ENCODE results near the gene PTCD1. TPM values are rescaled to one million over a fixed set of nuclear protein-coding genes. Genes with fewer than 3 reads are reported as not detected.

Gene PTCD1
- total and polyA plus RNA-seq, 9 of the 15 experiments (the other 6 are each of a cell fraction or from before 2014, with no cell fraction given): 0.46 to 17.1 (median 6.2) TPM

DNA sequence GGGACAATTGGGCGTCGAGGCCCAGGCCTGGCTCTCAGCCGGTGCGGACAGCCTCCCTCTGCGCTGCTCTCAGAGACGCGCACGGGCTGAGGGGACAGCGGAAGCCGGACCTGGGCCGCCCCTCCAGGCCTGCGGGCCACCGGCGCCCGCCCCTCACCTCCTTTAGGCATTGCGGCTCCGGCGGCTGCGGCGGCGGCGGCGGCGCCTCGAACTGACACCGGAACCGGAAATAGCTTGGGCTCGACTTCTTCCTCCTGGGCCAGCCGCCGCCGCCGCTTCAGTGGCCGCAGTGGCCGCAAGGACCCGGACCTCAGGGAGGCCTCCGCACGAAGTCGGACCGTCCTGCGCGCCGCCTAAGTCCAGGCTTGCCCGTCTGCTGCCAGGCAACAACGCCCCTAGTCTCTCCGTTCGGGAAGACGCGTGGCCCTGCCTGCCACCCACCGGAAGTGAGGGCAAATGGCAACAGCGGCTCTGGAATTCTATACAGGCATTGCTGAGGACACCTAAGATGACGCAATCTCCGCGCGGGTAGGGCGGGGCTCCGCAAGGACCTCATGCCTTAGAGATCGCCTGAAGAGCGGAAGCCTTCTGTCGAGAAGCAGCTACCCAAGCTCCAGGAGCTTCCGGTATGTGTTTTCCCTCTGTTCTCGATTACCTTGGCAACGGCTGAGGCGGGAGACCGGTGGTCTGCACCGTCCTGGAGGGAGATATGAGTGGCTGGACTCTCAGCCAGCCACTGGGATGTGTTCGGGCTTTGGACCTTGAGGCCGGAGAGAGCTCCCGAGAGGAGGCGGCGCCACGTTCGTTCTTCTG, 30.0 kb downstream of the PTCD1 start, which contains the start of the genes BUD31 and PDAP1 (continued):
- TF ChIP-seq, protein P1, sequence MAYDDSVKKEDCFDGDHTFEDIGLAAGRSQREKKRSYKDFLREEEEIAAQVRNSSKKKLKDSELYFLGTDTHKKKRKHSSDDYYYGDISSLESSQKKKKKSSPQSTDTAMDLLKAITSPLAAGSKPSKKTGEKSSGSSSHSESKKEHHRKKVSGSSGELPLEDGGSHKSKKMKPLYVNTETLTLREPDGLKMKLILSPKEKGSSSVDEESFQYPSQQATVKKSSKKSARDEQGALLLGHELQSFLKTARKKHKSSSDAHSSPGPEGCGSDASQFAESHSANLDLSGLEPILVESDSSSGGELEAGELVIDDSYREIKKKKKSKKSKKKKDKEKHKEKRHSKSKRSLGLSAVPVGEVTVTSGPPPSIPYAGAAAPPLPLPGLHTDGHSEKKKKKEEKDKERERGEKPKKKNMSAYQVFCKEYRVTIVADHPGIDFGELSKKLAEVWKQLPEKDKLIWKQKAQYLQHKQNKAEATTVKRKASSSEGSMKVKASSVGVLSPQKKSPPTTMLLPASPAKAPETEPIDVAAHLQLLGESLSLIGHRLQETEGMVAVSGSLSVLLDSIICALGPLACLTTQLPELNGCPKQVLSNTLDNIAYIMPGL (CRISPR knock-in tag; IDR thresholded peaks at IDR 0.05): peak; percentile 90; the same call in 1 of the 2 replicates
- TF ChIP-seq RBM15 (IDR thresholded peaks at IDR 0.05; ENCODE audit: insufficient read depth, low read length) (no peak), ZBTB49 (CRISPR knock-in tag; IDR thresholded peaks at IDR 0.05; ENCODE audit: borderline replicate concordance) (no peak), MLX (CRISPR knock-in tag; conservative IDR thresholded peaks at IDR 0.05) (0 out of 4 replicates have a peak, but pooled peaks of 1 of the 2 experiments have one; percentile 61), NCOA6 (IDR thresholded peaks at IDR 0.05) (no peak), PRPF4 (IDR thresholded peaks at IDR 0.05; ENCODE audit: insufficient read depth, low read depth, low read length, poor library complexity, severe bottlenecking) (peak; percentile 61), NKRF (IDR thresholded peaks at IDR 0.05; ENCODE audit: borderline replicate concordance) (peak; percentile 93; the same call in 1 of the 2 replicates), RB1 (IDR thresholded peaks at IDR 0.05; ENCODE audit: low read depth) (peak; percentile 99), PURB (CRISPR knock-in tag; IDR thresholded peaks at IDR 0.05; ENCODE audit: low read depth) (no peak), U2AF2 (optimal IDR thresholded peaks at IDR 0.05; ENCODE audit: low read depth, low read length) (no peak), SP1 (CRISPR knock-in tag; IDR thresholded peaks at IDR 0.05) (peak; percentile 94), ZNF511 (CRISPR knock-in tag; IDR thresholded peaks at IDR 0.05) (no peak; the same call in 1 of the 2 replicates), ELF2 (CRISPR knock-in tag; IDR thresholded peaks at IDR 0.05) (peak; percentile 87), RUNX1 (IDR thresholded peaks at IDR 0.05; ENCODE audit: low read depth) (0 out of 2 replicates have a peak, but pooled peaks have one; percentile 75), TEAD4 (IDR thresholded peaks at IDR 0.05; ENCODE audit: low read length) (peak; percentile 59), TEAD4 (CRISPR knock-in tag; IDR thresholded peaks at IDR 0.05; ENCODE audit: borderline replicate concordance) (no peak), SIN3A (IDR thresholded peaks at IDR 0.05; ENCODE audit: borderline replicate concordance in 2 of 2, control insufficient read depth in 1 of 2, low read depth in 2 of 2, low read length in 2 of 2) (peak; percentile 47 to 90; a peak in 3 of 4 replicates)
